ENCODE measurements around the gene KCNJ18.
"Not testable (repeated sequence)": the region's sequence is repeated elsewhere in the genome, so short reads cannot be mapped to it uniquely, and the experiment has no call there.

KCNJ18 gene

GRCh38 chr17:21668118-21668488, 24.2 kb upstream of the KCNJ18 start:
- H3K27me3 Mint-ChIP-seq (ENCODE audit: low read depth); H3K27ac Mint-ChIP-seq; H3K4me3 Mint-ChIP-seq; H3K36me3 Mint-ChIP-seq (ENCODE audit: low read depth); H3K4me1 Mint-ChIP-seq (ENCODE audit: low read depth): not testable (repeated sequence)
- peaks cover 15% of the 10 kb centered on the region for H3K9me3 Mint-ChIP-seq

- not testable (repeated sequence) for H3K27ac Mint-ChIP-seq; H3K4me3 Mint-ChIP-seq; H3K27me3 Mint-ChIP-seq (ENCODE audit: low read depth); H3K36me3 Mint-ChIP-seq (ENCODE audit: low read depth); H3K4me1 Mint-ChIP-seq (ENCODE audit: low read depth)
- peaks cover 16% of the 10 kb centered on the region for H3K9me3 Mint-ChIP-seq
These were observed 23.4 kb upstream of the KCNJ18 start for GRCh38 chr17:21668746-21669508.

- not testable (repeated sequence) for H3K4me3 Mint-ChIP-seq; H3K36me3 Mint-ChIP-seq (ENCODE audit: low read depth); H3K27ac Mint-ChIP-seq; H3K4me1 Mint-ChIP-seq (ENCODE audit: low read depth); H3K27me3 Mint-ChIP-seq (ENCODE audit: low read depth)
- H3K9me3 Mint-ChIP-seq, result peaks cover 13% of the 10 kb centered on the region
These were observed 22.5 kb upstream of the KCNJ18 start for GRCh38 chr17:21669616-21670360.

- H3K4me1 Mint-ChIP-seq (ENCODE audit: low read depth); H3K4me3 Mint-ChIP-seq; H3K27me3 Mint-ChIP-seq (ENCODE audit: low read depth); H3K27ac Mint-ChIP-seq; H3K36me3 Mint-ChIP-seq (ENCODE audit: low read depth): not testable (repeated sequence)
- H3K9me3 Mint-ChIP-seq, result peaks cover 17% of the 10 kb centered on the region
These were observed 21.8 kb upstream of the KCNJ18 start for GRCh38 chr17:21670361-21671155.

GRCh38 chr17:21671437-21671836, 20.9 kb upstream of the KCNJ18 start:
- H3K4me3 Mint-ChIP-seq; H3K27me3 Mint-ChIP-seq (ENCODE audit: low read depth); H3K27ac Mint-ChIP-seq; H3K36me3 Mint-ChIP-seq (ENCODE audit: low read depth); H3K4me1 Mint-ChIP-seq (ENCODE audit: low read depth): not testable (repeated sequence)
- peaks cover 19% of the 10 kb centered on the region for H3K9me3 Mint-ChIP-seq

- H3K4me3 Mint-ChIP-seq; H3K27me3 Mint-ChIP-seq (ENCODE audit: low read depth); H3K36me3 Mint-ChIP-seq (ENCODE audit: low read depth); H3K27ac Mint-ChIP-seq; H3K4me1 Mint-ChIP-seq (ENCODE audit: low read depth): not testable (repeated sequence)
- H3K9me3 Mint-ChIP-seq, result peaks cover 16% of the 10 kb centered on the region
These were observed 20.5 kb upstream of the KCNJ18 start for GRCh38 chr17:21671871-21672270.

- peaks cover 19% of the 10 kb centered on the region for H3K9me3 Mint-ChIP-seq
- H3K27ac Mint-ChIP-seq; H3K4me3 Mint-ChIP-seq; H3K27me3 Mint-ChIP-seq (ENCODE audit: low read depth); H3K4me1 Mint-ChIP-seq (ENCODE audit: low read depth); H3K36me3 Mint-ChIP-seq (ENCODE audit: low read depth): not testable (repeated sequence)
These were observed 18.7 kb upstream of the KCNJ18 start for GRCh38 chr17:21673451-21674241.

- Mint-ChIP-seq H3K4me1 (ENCODE audit: low read depth) (no peaks in the 10 kb centered on the region), H3K9me3 (peaks cover 19% of the 10 kb centered on the region), H3K27ac (no peak overlapping the region), H3K36me3 (ENCODE audit: low read depth) (no peaks in the 10 kb centered on the region), H3K27me3 (ENCODE audit: low read depth) (no peaks in the 10 kb centered on the region), H3K4me3 (no peak overlapping the region)
These were observed 18.0 kb upstream of the KCNJ18 start for GRCh38 chr17:21674242-21674731.

- H3K36me3 Mint-ChIP-seq (ENCODE audit: low read depth); H3K4me3 Mint-ChIP-seq; H3K4me1 Mint-ChIP-seq (ENCODE audit: low read depth); H3K27ac Mint-ChIP-seq; H3K27me3 Mint-ChIP-seq (ENCODE audit: low read depth): not testable (repeated sequence)
- peaks cover 19% of the 10 kb centered on the region for H3K9me3 Mint-ChIP-seq
These were observed 17.2 kb upstream of the KCNJ18 start for GRCh38 chr17:21674891-21675738.

- H3K36me3 Mint-ChIP-seq (ENCODE audit: low read depth); H3K27ac Mint-ChIP-seq; H3K4me1 Mint-ChIP-seq (ENCODE audit: low read depth); H3K27me3 Mint-ChIP-seq (ENCODE audit: low read depth); H3K4me3 Mint-ChIP-seq: not testable (repeated sequence)
- peaks cover 19% of the 10 kb centered on the region for H3K9me3 Mint-ChIP-seq
These were observed 16.6 kb upstream of the KCNJ18 start for GRCh38 chr17:21675739-21676130.

GRCh38 chr17:21676281-21677111, 15.8 kb upstream of the KCNJ18 start:
- Mint-ChIP-seq H3K9me3 (peaks cover 19% of the 10 kb centered on the region), H3K4me3 (no peak overlapping the region), H3K4me1 (ENCODE audit: low read depth) (no peaks in the 10 kb centered on the region), H3K36me3 (ENCODE audit: low read depth) (no peaks in the 10 kb centered on the region), H3K27me3 (ENCODE audit: low read depth) (no peaks in the 10 kb centered on the region), H3K27ac (no peak overlapping the region)

- Mint-ChIP-seq H3K4me1 (ENCODE audit: low read depth) (no peaks in the 10 kb centered on the region), H3K27ac (no peak overlapping the region), H3K9me3 (peaks cover 19% of the 10 kb centered on the region), H3K4me3 (no peak overlapping the region), H3K36me3 (ENCODE audit: low read depth) (no peaks in the 10 kb centered on the region), H3K27me3 (ENCODE audit: low read depth) (no peaks in the 10 kb centered on the region)
These were observed 15.0 kb upstream of the KCNJ18 start for GRCh38 chr17:21677126-21677910.

Measured in T-helper 1 cell treated with Interleukin-12 subunit alpha and Interleukin-12 subunit beta and Interleukin-4 antibody, amounts not matched to agents 30 μg/mL and 1 μg/mL, for 36 hours (primary cell).